Lower lobe of right lung (tissue), 2 donors: ENCODE results near the gene PNPLA7. TPM values are rescaled to one million over a fixed set of nuclear protein-coding genes. Genes with fewer than 3 reads are reported as not detected.

ENCODE experiments used
- ATAC-seq, 2 donors: fragments of 200-7000 bp; cut with Tn5 transposase; one replicate each; pipeline ENCODE4 v1.9.1; 2020 to 2022; ENCODE audit warnings: mild to moderate bottlenecking in 2 of 2, moderate library complexity in 2 of 2
- DNase-seq: peaks from one replicate; pipeline ENCODE4 v3.0.0-alpha.2; 2020
- H3K27ac ChIP-seq: fragments of 200-600 bp; one replicate; pipeline ENCODE4 v1.8.0; 2022
- H3K27me3 ChIP-seq: fragments of 200-600 bp; one replicate; pipeline ENCODE4 v1.8.0; 2022; ENCODE audit warnings: low read depth
- H3K36me3 ChIP-seq: fragments of 200-600 bp; one replicate; pipeline ENCODE4 v1.8.0; 2022; ENCODE audit warnings: mild to moderate bottlenecking
- H3K4me1 ChIP-seq: fragments of 200-600 bp; one replicate; pipeline ENCODE4 v1.8.0; 2022
- H3K4me3 ChIP-seq: fragments of 200-600 bp; one replicate; pipeline ENCODE4 v1.8.0; 2022; ENCODE audit warnings: mild to moderate bottlenecking
- H3K9me3 ChIP-seq: fragments of 200-600 bp; one replicate; pipeline ENCODE4 v1.8.0; 2022
- intact Hi-C: fragments of 100-400 bp; cut with DNase I; formaldehyde crosslinking; loops from one replicate; pipeline ENCODE4 v1.11.0; 2022
- total RNA-seq: library from RNA; stranded (reverse); fragmentation: NEBNext Ultra II Directional; extraction: Animal tissue kit (Norgen Biotek cat#: 25700); gene quantifications from one replicate; pipeline ENCODE4 v1.2.1, GENCODE V29; 2021
- TF ChIP-seq, protein P1 (sequence below): fragments of 200-600 bp; IDR thresholded peaks from one replicate; pipeline ENCODE4 v1.8.0; 2022; ENCODE audit warnings: antibody characterized with exemption, mild to moderate bottlenecking
- donor health status: DM: no; HTN: yes; CAD: no; lungs with severe emphysema.

PNPLA7 gene
- total RNA-seq, 1 donor from 2014 or later = 12.2 TPM

DNA sequence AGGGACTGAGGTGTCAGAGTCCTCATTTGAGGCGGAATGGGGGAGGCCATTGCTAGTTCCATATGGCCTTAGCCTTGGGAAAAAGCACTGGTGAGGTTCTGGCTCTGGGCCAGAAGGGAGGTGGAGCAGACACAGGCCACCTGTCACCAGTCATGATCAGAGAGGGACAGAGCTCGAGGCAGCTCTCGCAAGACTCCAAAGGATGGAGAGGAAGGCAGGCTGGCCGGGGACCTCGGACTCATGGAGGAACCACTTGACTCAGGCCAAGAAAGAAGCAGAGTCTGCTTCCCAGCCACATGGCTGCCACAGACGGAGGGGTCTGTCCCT is 61.9 kb downstream of the PNPLA7 start:
- DNase-seq (peak; percentile 41), ATAC-seq (no peak)
- Histone ChIP-seq H3K9me3 (no peaks in the 10 kb centered on the region), H3K4me1 (no peaks in the 10 kb centered on the region), H3K27ac (no peak overlapping the region), H3K27me3 (no peaks in the 10 kb centered on the region), H3K4me3 (no peak overlapping the region), H3K36me3 (peaks cover 5% of the 10 kb centered on the region)
- TF ChIP-seq, protein P1, sequence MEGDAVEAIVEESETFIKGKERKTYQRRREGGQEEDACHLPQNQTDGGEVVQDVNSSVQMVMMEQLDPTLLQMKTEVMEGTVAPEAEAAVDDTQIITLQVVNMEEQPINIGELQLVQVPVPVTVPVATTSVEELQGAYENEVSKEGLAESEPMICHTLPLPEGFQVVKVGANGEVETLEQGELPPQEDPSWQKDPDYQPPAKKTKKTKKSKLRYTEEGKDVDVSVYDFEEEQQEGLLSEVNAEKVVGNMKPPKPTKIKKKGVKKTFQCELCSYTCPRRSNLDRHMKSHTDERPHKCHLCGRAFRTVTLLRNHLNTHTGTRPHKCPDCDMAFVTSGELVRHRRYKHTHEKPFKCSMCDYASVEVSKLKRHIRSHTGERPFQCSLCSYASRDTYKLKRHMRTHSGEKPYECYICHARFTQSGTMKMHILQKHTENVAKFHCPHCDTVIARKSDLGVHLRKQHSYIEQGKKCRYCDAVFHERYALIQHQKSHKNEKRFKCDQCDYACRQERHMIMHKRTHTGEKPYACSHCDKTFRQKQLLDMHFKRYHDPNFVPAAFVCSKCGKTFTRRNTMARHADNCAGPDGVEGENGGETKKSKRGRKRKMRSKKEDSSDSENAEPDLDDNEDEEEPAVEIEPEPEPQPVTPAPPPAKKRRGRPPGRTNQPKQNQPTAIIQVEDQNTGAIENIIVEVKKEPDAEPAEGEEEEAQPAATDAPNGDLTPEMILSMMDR = no peak
- intact Hi-C loops = no loop called here

DNA sequence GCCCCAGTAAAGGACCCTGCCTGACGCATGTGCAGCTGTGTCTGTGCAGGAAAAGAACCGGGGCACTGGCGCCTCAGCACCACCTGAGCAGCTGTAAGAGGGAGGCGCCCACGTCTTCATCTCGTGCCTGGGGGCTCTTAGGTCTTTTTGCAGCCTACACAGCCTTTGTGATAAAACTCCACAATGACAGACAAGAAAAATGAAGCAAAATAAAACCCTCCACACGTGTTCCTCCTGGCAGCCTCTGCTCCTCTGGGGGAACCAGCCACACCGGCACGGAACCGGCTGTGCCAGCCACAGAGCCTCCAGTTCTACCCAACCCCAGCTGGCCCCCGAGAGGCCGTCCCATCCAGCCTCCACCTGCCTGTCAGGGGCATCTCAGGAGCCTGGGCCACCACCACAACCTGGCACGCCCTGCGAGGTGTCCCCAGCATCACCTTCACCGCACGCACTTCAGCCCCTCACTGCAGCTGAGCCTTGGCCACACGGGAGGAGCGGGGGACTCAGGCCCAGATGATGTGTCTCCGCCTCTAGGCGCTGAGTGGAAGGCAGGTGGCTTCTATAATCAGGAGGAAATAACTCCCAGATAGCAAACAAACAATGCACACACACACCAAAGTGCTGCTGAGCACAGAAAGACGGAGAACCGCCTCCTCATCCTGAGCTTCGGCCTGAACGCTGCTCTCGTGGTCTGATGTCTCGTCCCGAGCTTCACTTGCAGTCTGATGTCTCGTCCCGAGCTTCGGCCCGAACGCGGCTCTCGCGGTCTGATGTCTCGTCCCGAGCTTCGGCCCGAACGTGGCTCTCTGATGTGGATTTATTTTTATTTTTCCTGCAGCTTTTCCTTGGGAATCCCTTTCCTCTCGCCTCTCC is 62.5 kb downstream of the PNPLA7 start:
- Histone ChIP-seq H3K27ac (no peak overlapping the region), H3K4me1 (no peaks in the 10 kb centered on the region), H3K27me3 (no peaks in the 10 kb centered on the region), H3K9me3 (no peaks in the 10 kb centered on the region), H3K36me3 (peaks cover 5% of the 10 kb centered on the region), H3K4me3 (no peak overlapping the region)
- ATAC-seq = no peak
- no peak for DNase-seq
- TF ChIP-seq, protein P1 = no peak
- intact Hi-C loops = no loop called here

DNA sequence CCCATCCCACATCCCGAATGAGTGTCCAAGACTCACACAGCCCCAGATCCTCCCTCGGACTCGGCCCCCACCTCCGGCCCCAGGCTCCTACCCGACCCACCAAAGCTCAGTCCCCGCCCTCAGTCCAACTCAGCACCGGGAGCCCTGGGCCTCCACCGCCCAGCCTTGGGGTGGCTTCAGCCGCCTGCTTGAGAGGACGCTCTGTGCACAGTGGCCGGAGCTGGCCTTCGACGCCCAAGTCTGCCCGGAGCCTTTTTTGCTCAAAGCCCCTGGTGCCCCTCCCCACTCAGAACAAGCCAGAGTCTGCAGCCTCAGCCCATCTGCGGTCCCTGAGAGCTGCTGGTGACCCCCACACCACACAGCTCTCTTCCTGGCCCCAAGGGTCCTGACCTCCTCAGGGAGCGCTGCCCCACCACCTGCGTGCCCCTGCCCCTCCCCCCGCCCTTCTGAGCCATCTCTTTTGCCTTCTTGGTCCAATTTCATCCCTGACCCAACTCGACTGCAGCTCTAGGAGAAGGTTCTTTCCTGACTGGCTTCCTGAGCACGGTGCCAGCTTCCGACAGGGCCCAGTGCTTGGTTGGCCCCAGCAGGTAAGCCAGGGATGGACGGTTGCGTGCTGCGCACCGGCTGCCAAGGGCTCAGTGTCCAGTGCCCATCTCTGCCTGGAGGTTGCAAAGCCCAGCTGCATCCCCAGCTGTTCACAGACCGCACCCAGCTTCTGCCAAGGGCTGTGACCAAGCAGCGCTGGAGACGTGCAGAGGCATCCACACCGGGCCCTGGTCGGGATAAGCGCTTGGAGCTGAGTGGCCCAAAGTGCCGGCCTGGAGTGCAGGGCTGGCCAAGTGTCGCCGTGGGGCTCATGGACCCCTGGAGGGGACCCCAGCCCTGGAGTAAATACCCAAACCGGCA is 63.4 kb downstream of the PNPLA7 start:
- intact Hi-C loops = no loop called here
- Histone ChIP-seq H3K9me3 (no peaks in the 10 kb centered on the region), H3K27ac (no peak overlapping the region), H3K36me3 (peaks cover 5% of the 10 kb centered on the region), H3K4me1 (peaks cover 3% of the 10 kb centered on the region), H3K27me3 (no peaks in the 10 kb centered on the region), H3K4me3 (no peak overlapping the region)
- TF ChIP-seq, protein P1 = no peak
- DNase-seq = peak; percentile 39
- no peak for ATAC-seq

DNA sequence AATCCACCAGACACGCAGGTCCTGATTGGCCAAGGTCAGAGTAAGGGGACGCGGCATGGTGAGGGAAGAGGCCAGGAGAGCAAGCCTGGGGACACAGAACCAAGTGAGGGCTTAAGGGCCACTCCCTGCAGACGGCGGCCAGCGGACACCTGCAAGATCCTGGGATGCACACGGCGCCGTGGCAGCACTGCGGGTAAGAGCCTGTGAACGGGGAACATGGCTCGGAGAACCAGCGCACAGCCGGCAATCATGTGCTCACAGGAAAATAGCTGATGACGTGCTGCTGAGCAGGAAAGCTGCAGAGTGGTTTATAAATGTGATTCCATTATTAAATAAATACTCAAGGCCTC is 64.1 kb downstream of the PNPLA7 start:
- Histone ChIP-seq H3K27me3 (no peaks in the 10 kb centered on the region), H3K27ac (no peak overlapping the region), H3K4me1 (peaks cover 5% of the 10 kb centered on the region), H3K9me3 (no peaks in the 10 kb centered on the region), H3K4me3 (no peak overlapping the region), H3K36me3 (no peaks in the 10 kb centered on the region)
- ATAC-seq (no peak), DNase-seq (no peak)
- intact Hi-C loops = no loop called here
- TF ChIP-seq, protein P1 = no peak

DNA sequence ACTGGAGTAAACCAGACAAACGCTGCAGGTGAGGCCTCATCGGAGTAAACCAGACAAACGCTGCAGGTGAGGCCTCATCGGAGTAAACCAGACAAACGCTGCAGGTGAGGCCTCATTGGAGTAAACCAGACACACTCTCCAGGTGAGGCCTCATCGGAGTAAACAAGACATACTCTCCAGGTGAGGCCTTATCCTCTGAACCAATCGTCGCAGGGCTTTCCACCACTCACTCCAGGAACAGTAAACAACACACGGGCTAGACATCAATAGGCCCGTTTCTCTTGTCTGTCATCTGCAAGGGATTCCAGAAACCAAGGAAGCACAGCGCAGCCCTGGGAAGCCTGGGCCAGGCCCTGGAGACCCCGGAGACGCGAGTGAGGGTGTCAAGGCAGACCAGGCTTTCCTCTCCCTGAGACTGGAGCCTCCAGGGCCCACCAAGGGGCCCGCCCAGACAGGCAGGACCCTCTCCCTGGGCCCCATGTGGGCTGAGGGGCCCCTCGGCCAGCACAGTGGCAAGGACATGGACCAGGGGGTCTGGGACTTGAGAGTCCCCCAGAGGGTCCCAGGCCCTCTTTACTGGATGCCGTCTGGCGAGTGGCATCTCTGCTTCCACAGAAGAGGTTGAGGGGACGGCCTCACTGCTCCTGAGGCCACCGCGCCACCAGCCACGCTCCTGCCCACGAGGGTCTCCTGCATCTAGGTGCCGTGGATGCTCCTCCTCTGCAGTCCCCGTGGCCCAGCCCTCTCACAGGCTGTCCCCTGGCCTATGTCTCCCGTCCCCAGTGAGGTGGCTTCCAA is 64.7 kb downstream of the PNPLA7 start:
- no peak overlapping the region for H3K4me3 ChIP-seq
- TF ChIP-seq, protein P1 = no peak
- H3K9me3 ChIP-seq = no peaks in the 10 kb centered on the region
- no peaks in the 10 kb centered on the region for H3K36me3 ChIP-seq
- DNase-seq (no peak), ATAC-seq (no peak)
- H3K27me3 ChIP-seq = no peaks in the 10 kb centered on the region
- peaks cover 5% of the 10 kb centered on the region for H3K4me1 ChIP-seq
- no peak overlapping the region for H3K27ac ChIP-seq
- intact Hi-C loops = no loop called here
